ENCODE measurements around the gene HIF3A. TPM values are rescaled to one million over a fixed set of nuclear protein-coding genes. Genes with fewer than 3 reads are reported as not detected.

HIF3A gene
- total and polyA plus RNA-seq, 2 of the 8 experiments (the other 6 are each of a cell fraction or from before 2014, with no cell fraction given): 38.6 to 38.8 TPM

DNA sequence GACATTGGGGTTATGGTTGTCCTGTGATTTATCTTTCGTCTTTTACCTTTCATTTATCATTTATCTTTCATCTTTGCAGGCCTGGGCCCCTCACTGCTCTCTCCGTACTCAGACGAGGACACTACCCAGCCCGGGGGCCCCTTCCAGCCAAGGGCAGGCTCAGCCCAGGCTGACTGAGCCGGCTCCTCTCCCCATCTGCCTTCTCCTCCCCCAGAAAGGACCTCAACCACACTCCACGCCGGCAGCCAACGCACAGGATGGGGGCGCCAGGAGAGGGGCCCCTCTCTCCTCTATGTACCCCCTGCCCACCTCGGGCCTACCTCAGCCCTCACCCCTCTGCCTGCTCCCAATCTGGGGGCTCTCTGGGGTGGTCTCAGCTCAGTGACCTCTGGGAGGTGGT is 42.6 kb downstream of the HIF3A start:
- Histone ChIP-seq H3K4ac (replicated peaks; ENCODE audit: insufficient read length, low read depth, low read length) (no peak overlapping the region), H3K14ac (ENCODE audit: insufficient read length) (no peak overlapping the region), H3K4me1 (replicated peaks in 1 of 4; ENCODE audit: control insufficient read depth in 3 of 4, insufficient read depth in 4 of 4, low read length in 3 of 4) (no peaks in the 10 kb centered on the region), H3K4me3 (ENCODE audit: extremely low read depth in 1 of 4, insufficient read depth in 2 of 4, low read depth in 3 of 4, low read length in 4 of 4) (no peak overlapping the region), H3K79me2 (ENCODE audit: control insufficient read depth in 1 of 2, insufficient read depth in 2 of 2, low read length in 2 of 2) (no peaks in the 10 kb centered on the region), H3K18ac (ENCODE audit: extremely low read depth, low read length) (no peak overlapping the region), H3K23me2 (ENCODE audit: low read depth, low read length) (no peaks in the 10 kb centered on the region), H3K27ac (ENCODE audit: low read depth, low read length) (no peak overlapping the region), H3K36me3 (ENCODE audit: control insufficient read depth in 2 of 4, insufficient read depth in 4 of 4, low read length in 3 of 4) (peaks cover 0 to 14% (median 6%) of the 10 kb centered on the region in 4 experiments; a peak in 4 of 8 replicates), H2AFZ (ENCODE audit: low read length) (no peak overlapping the region), H2AK5ac (ENCODE audit: low read depth, low read length) (no peak overlapping the region), H3K9me3 (ENCODE audit: insufficient read depth in 2 of 2, low read depth in 1 of 2, low read length in 1 of 2) (no peaks in the 10 kb centered on the region), H3K27me3 (replicated peaks in 1 of 4; ENCODE audit: control insufficient read depth in 3 of 4, extremely low read depth in 1 of 4, insufficient read depth in 3 of 4, low read length in 3 of 4) (no peaks in the 10 kb centered on the region), H2BK120ac (replicated peaks; ENCODE audit: low read depth, low read length) (no peak overlapping the region), H4K91ac (replicated peaks; ENCODE audit: insufficient read length, low read length) (no peak overlapping the region), H4K20me1 (replicated peaks in 1 of 2; ENCODE audit: control insufficient read depth in 1 of 2, insufficient read depth in 2 of 2, low read length in 2 of 2) (no peaks in the 10 kb centered on the region), H3K23ac (ENCODE audit: insufficient read length) (no peak overlapping the region), H3K9ac (replicated peaks in 1 of 4; ENCODE audit: extremely low read depth in 1 of 4, low read depth in 3 of 4, low read length in 3 of 4) (no peak overlapping the region), H4K8ac (ENCODE audit: extremely low read depth, insufficient read depth, low read length) (no peak overlapping the region), H2BK20ac (ENCODE audit: low read length) (no peak overlapping the region), H3K56ac (replicated peaks; ENCODE audit: insufficient read length, low read depth, low read length) (no peak overlapping the region), H3K4me2 (ENCODE audit: insufficient read depth in 1 of 2, low read depth in 2 of 2, low read length in 2 of 2) (no peak overlapping the region), H3K79me1 (ENCODE audit: low read depth, low read length) (no peaks in the 10 kb centered on the region), H2BK5ac (ENCODE audit: low read depth, low read length) (no peak overlapping the region), H2BK12ac (ENCODE audit: low read depth, low read length) (no peak overlapping the region), H4K5ac (ENCODE audit: insufficient read length, low read depth, low read length) (no peak overlapping the region), H2BK15ac (ENCODE audit: low read length) (no peak overlapping the region)
- CTCF ChIA-PET (ENCODE audit: partially characterized antibody): no interaction called here
- 94% methylated on average over 6 of the region's 10 CpGs; no CpG with 5 or more reads in 1 of the 2 experiments for WGBS, 2 experiments (ENCODE audit: extremely low coverage in 1 of 2, insufficient coverage in 1 of 2, insufficient read length in 1 of 2, insufficient replicate concordance in 2 of 2, low coverage in 1 of 2, low lambda C conversion rate in 2 of 2, missing lambda C conversion rate in 1 of 2)
- no peak for FAIRE-seq
- POLR2A ChIA-PET (ENCODE audit: partially characterized antibody): no interaction called here
- TF ChIP-seq KDM4A (IDR thresholded peaks at IDR 0.05; ENCODE audit: low read depth, low read length, severe bottlenecking) (no peak), BCL11A (IDR thresholded peaks at IDR 0.05; ENCODE audit: low read depth in 2 of 2, low read length in 2 of 2) (no peak), SIN3A (conservative IDR thresholded peaks at IDR 0.05 in 1 of 2, IDR thresholded peaks at IDR 0.05 in 1 of 2; ENCODE audit: low read depth in 1 of 2, low read length in 2 of 2) (no peak), KDM5A (IDR thresholded peaks at IDR 0.05; ENCODE audit: low read length) (no peak)
- DNase-seq (ENCODE audit: low read depth in 1 of 2, low spot score in 2 of 2): no peak

All from H1 (cell line).